Hepatocyte (in vitro differentiated cells): ENCODE results near the gene KLKB1. TPM values are rescaled to one million over a fixed set of nuclear protein-coding genes. Genes with fewer than 3 reads are reported as not detected.

ENCODE experiments used
- DNase-seq: peaks from one replicate; pipeline ENCODE4 v3.0.0-alpha.2; 2016; ENCODE audit warnings: low spot score
- H2AFZ ChIP-seq: fragments of 200-600 bp; sonication (generic); 2 replicates; pipeline ENCODE4 v1.6.0; 2016; ENCODE audit warnings: antibody characterized with exemption, mild to moderate bottlenecking
- H3K27ac ChIP-seq: fragments of 200-600 bp; sonication (generic); 2 replicates; pipeline ENCODE4 v1.5.1; 2016; ENCODE audit warnings: mild to moderate bottlenecking
- H3K27me3 ChIP-seq: fragments of 200-600 bp; sonication (generic); 2 replicates; pipeline ENCODE4 v1.6.1; 2016
- H3K36me3 ChIP-seq: fragments of 200-600 bp; sonication (generic); replicated peaks from 2 replicates; pipeline ENCODE4 v1.5.1; 2016; ENCODE audit warnings: low read depth; ENCODE audit not compliant: insufficient read depth
- H3K4me1 ChIP-seq: fragments of 200-600 bp; sonication (generic); 2 replicates; pipeline ENCODE4 v1.5.1; 2016; ENCODE audit warnings: mild to moderate bottlenecking, moderate library complexity; ENCODE audit not compliant: insufficient read depth
- H3K4me2 ChIP-seq: fragments of 200-600 bp; sonication (generic); 2 replicates; pipeline ENCODE4 v1.6.0; 2016
- H3K4me3 ChIP-seq: fragments of 200-600 bp; sonication (generic); 2 replicates; pipeline ENCODE4 v1.5.1; 2016; ENCODE audit warnings: mild to moderate bottlenecking
- H3K79me2 ChIP-seq: fragments of 200-600 bp; sonication (generic); 2 replicates; pipeline ENCODE4 v1.6.0; 2017; ENCODE audit warnings: mild to moderate bottlenecking
- H3K9me2 ChIP-seq: fragments of 200-600 bp; sonication (generic); replicated peaks from 2 replicates; pipeline ENCODE4 v1.6.0; 2017; ENCODE audit warnings: mild to moderate bottlenecking; ENCODE audit not compliant: insufficient read depth
- H3K9me3 ChIP-seq: fragments of 200-600 bp; sonication (generic); 2 replicates; pipeline ENCODE4 v1.5.1; 2016; ENCODE audit warnings: low read depth, mild to moderate bottlenecking
- H4K20me1 ChIP-seq: fragments of 200-600 bp; sonication (generic); 2 replicates; pipeline ENCODE4 v1.6.0; 2016; ENCODE audit warnings: mild to moderate bottlenecking; ENCODE audit not compliant: insufficient read depth, poor library complexity, severe bottlenecking
- CTCF ChIP-seq: fragments of 200-600 bp; sonication (generic); IDR thresholded peaks from 2 replicates; pipeline ENCODE4 v1.5.1; 2016; ENCODE audit warnings: antibody characterized with exemption, mild to moderate bottlenecking; ENCODE audit not compliant: poor library complexity
- EZH2 ChIP-seq: fragments of 200-600 bp; sonication (generic); IDR thresholded peaks from 2 replicates; pipeline ENCODE4 v1.6.1; 2016; ENCODE audit warnings: antibody characterized with exemption, mild to moderate bottlenecking, borderline replicate concordance
- EZH2phosphoT487 ChIP-seq: fragments of 200-600 bp; sonication (generic); IDR thresholded peaks from one replicate; pipeline ENCODE4 v1.6.1; 2018; ENCODE audit warnings: antibody characterized with exemption, mild to moderate bottlenecking, low read depth, moderate library complexity; ENCODE audit not compliant: unreplicated experiment, severe bottlenecking
- WGBS: methylation state at CpG from one replicate; pipeline ENCODE4 v1.1.6; 2016; ENCODE audit warnings: low lambda C conversion rate; ENCODE audit errors: missing lambda C conversion rate; 5-methylcytosine and 5-hydroxymethylcytosine counted together
- polyA plus RNA-seq: library from polyadenylated mRNA; unstranded; fragments of >200 nt; fragmentation: Nextera tagmentation; extraction: Ambion mirVana; gene quantifications from 2 replicates; pipeline ENCODE4 v1.2.1, GENCODE V29; 2016
- total RNA-seq: library from RNA; depleted of rRNA; stranded (reverse); fragments of >200 nt; gene quantifications from 2 replicates; pipeline ENCODE4 v1.2.3, GENCODE V29; 2014

The KLKB1 gene
- total and polyA plus RNA-seq, 2 experiments from 2014 or later: 8.8 to 20.3 TPM

DNA sequence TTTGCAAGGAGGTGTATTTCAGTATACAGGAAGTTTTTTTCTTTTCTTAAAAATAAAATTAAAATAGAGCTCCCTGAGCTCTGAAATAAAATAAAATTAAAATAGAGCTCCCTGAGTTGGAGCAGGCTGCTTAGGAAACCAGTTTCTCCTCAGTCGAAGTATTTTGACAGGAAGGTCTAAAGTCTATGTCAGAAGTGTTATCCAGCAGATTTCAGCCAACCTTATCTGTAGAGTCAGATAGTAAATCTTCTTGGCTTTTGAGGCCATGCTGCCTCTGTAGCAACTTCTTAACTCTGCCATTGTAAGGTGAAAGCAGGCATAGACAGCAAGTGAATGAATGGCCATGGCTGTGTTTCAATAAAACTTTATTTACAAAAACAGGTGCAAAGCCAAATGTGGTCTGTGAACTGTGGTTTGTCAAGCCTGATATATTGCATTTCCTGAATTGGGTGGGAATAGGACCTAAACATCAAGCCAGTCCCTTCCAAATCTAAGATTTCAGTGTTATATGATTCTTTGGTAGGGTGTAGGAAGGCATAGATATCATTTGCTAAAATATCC lies 9.5 kb upstream of the KLKB1 start:
- Histone ChIP-seq H3K27ac (no peak overlapping the region), H4K20me1 (no peaks in the 10 kb centered on the region), H3K4me2 (no peak overlapping the region), H3K4me3 (no peak overlapping the region), H3K9me3 (no peaks in the 10 kb centered on the region), H2AFZ (no peak overlapping the region), H3K36me3 (no peaks in the 10 kb centered on the region), H3K27me3 (no peaks in the 10 kb centered on the region), H3K9me2 (no peaks in the 10 kb centered on the region), H3K79me2 (no peaks in the 10 kb centered on the region), H3K4me1 (no peaks in the 10 kb centered on the region)
- WGBS: 35% methylated on average over 1 of the region's 1 CpG
- TF ChIP-seq EZH2 (no peak), CTCF (no peak), EZH2phosphoT487 (no peak)
- peak; percentile 18 for DNase-seq

DNA sequence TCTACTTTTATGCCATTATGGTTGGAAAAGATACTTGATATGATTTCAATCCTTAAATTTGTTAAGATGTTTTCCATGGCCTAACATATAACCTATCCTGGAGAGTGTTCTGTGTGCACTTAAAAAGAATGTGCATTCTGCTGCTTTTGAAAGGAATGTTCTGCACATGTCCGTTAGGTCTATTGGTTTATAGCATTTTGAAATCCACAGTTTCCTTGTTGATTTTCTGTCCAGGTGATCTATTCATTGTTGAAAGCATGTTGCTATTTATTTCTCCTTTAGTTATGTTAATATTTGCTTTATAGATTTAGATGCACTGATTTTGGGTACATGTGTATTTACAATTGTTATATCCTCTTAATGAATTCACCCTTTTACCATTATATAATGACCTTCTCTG lies 5.7 kb upstream of the KLKB1 start:
- no peaks in the 10 kb centered on the region for H3K4me1 ChIP-seq
- no peaks in the 10 kb centered on the region for H3K9me2 ChIP-seq
- H3K36me3 ChIP-seq: no peaks in the 10 kb centered on the region
- no peaks in the 10 kb centered on the region for H4K20me1 ChIP-seq
- no peaks in the 10 kb centered on the region for H3K9me3 ChIP-seq
- no peak overlapping the region for H3K4me2 ChIP-seq
- 70% methylated on average over 1 of the region's 1 CpG for WGBS
- H3K4me3 ChIP-seq: no peak overlapping the region
- H3K27ac ChIP-seq: no peak overlapping the region
- no peaks in the 10 kb centered on the region for H3K27me3 ChIP-seq
- no peak for TF ChIP-seq EZH2
- no peak for TF ChIP-seq CTCF
- TF ChIP-seq EZH2phosphoT487: no peak
- no peak overlapping the region for H2AFZ ChIP-seq
- H3K79me2 ChIP-seq: no peaks in the 10 kb centered on the region
- DNase-seq: no peak

DNA sequence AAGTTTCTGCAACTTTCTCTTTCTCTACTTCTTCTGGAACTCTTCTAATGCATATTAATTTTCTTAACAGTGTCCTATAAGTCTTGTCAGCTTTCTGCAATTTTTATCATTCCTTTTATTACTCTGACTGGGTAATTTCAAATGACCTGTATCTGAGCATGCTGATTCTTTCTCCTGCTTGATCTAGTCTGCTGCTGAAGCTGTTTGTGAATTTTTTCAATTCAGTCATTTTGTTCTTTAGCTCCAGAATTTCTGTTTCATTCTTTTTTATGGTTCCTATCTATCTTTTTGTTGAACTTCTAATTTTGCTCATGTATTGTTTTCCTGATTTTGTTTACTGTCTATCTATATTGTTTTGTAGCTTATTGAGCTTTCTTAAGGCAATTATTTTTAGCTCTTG lies 1.5 kb upstream of the KLKB1 start:
- TF ChIP-seq CTCF (no peak), EZH2phosphoT487 (no peak), EZH2 (no peak)
- no peak overlapping the region for H3K4me2 ChIP-seq
- no peaks in the 10 kb centered on the region for H3K36me3 ChIP-seq
- no peaks in the 10 kb centered on the region for H3K27me3 ChIP-seq
- no peaks in the 10 kb centered on the region for H3K9me2 ChIP-seq
- no peak overlapping the region for H2AFZ ChIP-seq
- no peaks in the 10 kb centered on the region for H3K4me1 ChIP-seq
- DNase-seq: no peak
- H3K4me3 ChIP-seq: no peak overlapping the region
- no peaks in the 10 kb centered on the region for H4K20me1 ChIP-seq
- no peaks in the 10 kb centered on the region for H3K79me2 ChIP-seq
- H3K27ac ChIP-seq: no peak overlapping the region
- H3K9me3 ChIP-seq: no peaks in the 10 kb centered on the region
